ENCODE data around the gene B4GALNT1. TPM values are rescaled to one million over a fixed set of nuclear protein-coding genes. Genes with fewer than 3 reads are reported as not detected.
"Not testable (repeated sequence)": the region's sequence is repeated elsewhere in the genome, so short reads cannot be mapped to it uniquely, and the experiment has no call there.

The B4GALNT1 gene
- under 1 TPM in 3 of 4 donors, not detected in 1; 0.38 to 0.48 (median 0.42) TPM for total RNA-seq

DNA sequence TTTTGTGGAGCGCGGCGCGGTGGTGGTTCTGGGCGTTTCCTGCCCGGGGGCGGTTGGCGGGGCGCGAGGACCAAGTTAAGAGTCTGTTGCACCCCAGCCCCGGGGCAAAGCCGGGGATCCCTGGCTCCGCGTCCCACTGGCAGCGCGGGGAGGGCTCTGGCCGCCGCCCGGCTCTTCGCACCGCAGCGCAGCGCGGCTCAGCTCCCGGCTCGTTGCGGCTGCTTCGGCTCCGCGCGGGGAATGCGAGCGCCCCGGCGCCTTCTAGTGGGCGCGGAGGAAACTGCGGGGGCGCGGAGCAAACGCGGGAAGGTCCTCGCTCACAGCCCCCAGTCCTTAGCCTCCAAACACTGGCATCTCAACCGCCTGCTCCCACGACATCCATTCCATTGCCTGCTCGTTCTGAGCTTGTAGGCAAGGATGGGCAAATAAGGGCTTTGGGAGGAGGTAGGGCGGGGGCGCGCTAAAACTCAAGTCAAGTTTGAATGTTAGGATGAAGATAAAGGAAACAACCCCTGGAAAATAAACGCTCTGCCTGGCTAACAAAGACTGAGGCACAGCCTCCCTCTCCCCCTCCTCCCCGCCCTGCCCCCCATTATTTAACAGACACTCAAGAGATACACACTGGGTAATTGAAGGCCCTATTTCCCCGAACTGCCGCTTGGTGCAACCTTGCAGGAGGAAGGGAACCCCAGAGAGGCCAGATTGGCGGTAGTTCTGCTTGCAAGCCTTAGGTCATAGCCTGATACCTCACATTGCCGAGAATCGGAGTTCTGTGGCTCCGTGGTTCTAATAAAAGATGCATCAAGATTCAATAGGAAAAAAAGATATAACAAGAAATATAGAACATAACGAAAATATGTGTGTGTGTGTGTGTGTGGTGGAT, at the start of gene B4GALNT1:
Gene B4GALNT1 (minus strand): TSS at position 244 of the 883 bp plus-strand sequence. CDS start 1,069 bp downstream, outside the sequence.
- H3K4me3 ChIP-seq, result peak within 1 kb of the TSS; percentile 57
- peaks cover 20% of the 10 kb centered on the region for H3K4me1 ChIP-seq
- TF ChIP-seq CTCF (IDR thresholded peaks at IDR 0.05) (peak; percentile 59 to 95), POLR2A (IDR thresholded peaks at IDR 0.05) (no peak)
- no peaks in the 10 kb centered on the region for H3K36me3 ChIP-seq
- peaks cover 68% of the 10 kb centered on the region for H3K27me3 ChIP-seq
- DNase-seq (ENCODE audit: low spot score in 2 of 2), result peak; percentile 74 to 82
- H3K27ac ChIP-seq, result no peak within 1 kb of the TSS
- WGBS, result 8% methylated on average over 14 of the region's 58 CpGs
- no peaks in the 10 kb centered on the region for H3K9me3 ChIP-seq

DNA sequence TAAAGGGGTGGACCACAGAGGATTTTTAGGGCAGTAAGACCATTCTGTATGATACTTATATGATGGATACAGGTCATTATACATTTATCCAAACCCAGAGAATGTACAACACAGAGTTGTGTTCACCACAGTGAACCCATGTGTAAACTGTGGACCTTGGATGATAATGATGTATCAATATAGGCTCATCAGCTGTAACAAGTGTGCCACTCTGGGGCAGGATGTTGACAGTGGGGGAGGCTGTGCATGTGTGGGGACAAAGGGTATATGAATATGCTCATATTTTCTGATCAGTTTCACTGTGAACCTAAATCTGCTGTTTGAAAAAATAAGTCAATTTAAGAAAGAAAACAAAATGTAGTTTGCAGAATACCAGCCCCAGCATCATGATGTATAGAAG, 46.7 kb upstream of the B4GALNT1 start:
- Histone ChIP-seq H3K4me1 (no peaks in the 10 kb centered on the region), H3K9me3 (no peaks in the 10 kb centered on the region), H3K27ac (no peak overlapping the region), H3K36me3 (no peaks in the 10 kb centered on the region), H3K27me3 (no peaks in the 10 kb centered on the region), H3K4me3 (no peak overlapping the region)
- no peak for DNase-seq (ENCODE audit: low spot score in 2 of 2)
- TF ChIP-seq POLR2AphosphoS5 (IDR thresholded peaks at IDR 0.05), result no peak
- TF ChIP-seq POLR2A (IDR thresholded peaks at IDR 0.05), result no peak
- TF ChIP-seq CTCF (IDR thresholded peaks at IDR 0.05), result no peak
- no peak for TF ChIP-seq EP300 (IDR thresholded peaks at IDR 0.05)

DNA sequence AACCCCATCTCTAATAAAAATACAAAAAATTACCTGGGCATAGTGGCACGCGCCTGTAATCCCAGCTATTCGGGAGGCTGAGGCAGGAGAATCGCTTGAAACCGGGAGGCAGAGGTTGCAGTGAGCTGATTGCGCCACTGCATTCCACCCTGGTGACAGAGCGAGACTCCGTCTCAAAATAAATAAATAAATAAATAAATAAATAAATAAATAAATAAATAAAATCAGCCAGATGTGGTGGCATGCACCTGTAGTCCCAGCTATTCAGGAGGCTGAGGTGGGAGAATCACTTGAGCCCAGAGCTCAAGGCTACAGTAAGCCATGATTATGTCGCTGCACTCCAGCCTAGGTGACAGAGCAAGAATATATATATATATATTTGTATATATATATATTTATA, 44.9 kb upstream of the B4GALNT1 start:
- H3K9me3 ChIP-seq; DNase-seq (ENCODE audit: low spot score in 2 of 2); H3K4me3 ChIP-seq; H3K36me3 ChIP-seq; H3K27ac ChIP-seq; H3K4me1 ChIP-seq; H3K27me3 ChIP-seq: not testable (repeated sequence)
- 95% methylated on average over 9 of the region's 9 CpGs for WGBS

- Histone ChIP-seq H3K4me3 (no peak overlapping the region), H3K27me3 (no peaks in the 10 kb centered on the region), H3K9me3 (no peaks in the 10 kb centered on the region), H3K27ac (no peak overlapping the region), H3K4me1 (no peaks in the 10 kb centered on the region), H3K36me3 (no peaks in the 10 kb centered on the region)
- DNase-seq (ENCODE audit: low spot score in 2 of 2), result no peak
- TF ChIP-seq POLR2A (IDR thresholded peaks at IDR 0.05), result no peak
- TF ChIP-seq CTCF (IDR thresholded peaks at IDR 0.05), result no peak
- WGBS, result 88% methylated on average over 28 of the region's 29 CpGs
Observed at GRCh38 chr12:57674691-57675090, 41.7 kb upstream of the B4GALNT1 start.

DNA sequence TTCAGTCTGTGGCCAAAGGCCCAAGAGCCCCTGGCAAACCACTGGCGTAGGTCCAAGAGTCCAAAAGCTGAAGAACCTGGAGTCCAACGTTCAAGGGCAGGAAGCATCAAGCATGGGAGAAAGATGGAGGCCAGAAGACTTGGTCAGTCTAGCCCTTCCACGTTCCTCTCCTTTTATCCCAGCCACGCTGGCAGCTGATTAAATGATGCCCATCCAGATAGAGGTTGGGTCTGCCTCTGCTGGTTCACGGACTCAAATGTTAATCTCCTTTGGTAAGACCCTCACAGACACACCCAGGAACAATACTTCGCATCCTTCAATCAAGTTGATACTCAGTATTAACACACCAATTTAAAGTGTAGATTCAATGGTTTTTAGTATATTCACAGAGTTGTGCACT, 39.8 kb upstream of the B4GALNT1 start:
- Histone ChIP-seq H3K9me3 (no peaks in the 10 kb centered on the region), H3K36me3 (no peaks in the 10 kb centered on the region), H3K27ac (no peak overlapping the region), H3K27me3 (peaks cover 3% of the 10 kb centered on the region), H3K4me3 (no peak overlapping the region), H3K4me1 (no peaks in the 10 kb centered on the region)
- TF ChIP-seq POLR2AphosphoS5 (IDR thresholded peaks at IDR 0.05) (no peak), CTCF (IDR thresholded peaks at IDR 0.05) (no peak), POLR2A (IDR thresholded peaks at IDR 0.05) (no peak), EP300 (IDR thresholded peaks at IDR 0.05) (no peak)
- WGBS, result 81% methylated on average over 6 of the region's 6 CpGs
- DNase-seq (ENCODE audit: low spot score in 2 of 2), result no peak

- not testable (repeated sequence) for H3K4me3 ChIP-seq; H3K27ac ChIP-seq; H3K9me3 ChIP-seq; H3K4me1 ChIP-seq; H3K36me3 ChIP-seq; H3K27me3 ChIP-seq; DNase-seq (ENCODE audit: low spot score in 2 of 2)
- 93% methylated on average over 3 of the region's 3 CpGs for WGBS
Observed at GRCh38 chr12:57671811-57672210, 38.8 kb upstream of the B4GALNT1 start.

- WGBS, result 87% methylated on average over 10 of the region's 10 CpGs
- DNase-seq (ENCODE audit: low spot score in 2 of 2); H3K4me3 ChIP-seq; H3K27me3 ChIP-seq; H3K36me3 ChIP-seq; H3K4me1 ChIP-seq; H3K9me3 ChIP-seq; H3K27ac ChIP-seq: not testable (repeated sequence)
Observed at GRCh38 chr12:57669691-57670090, 36.7 kb upstream of the B4GALNT1 start.
